Measurements from ENCODE around the gene CD200R1. TPM values are rescaled to one million over a fixed set of nuclear protein-coding genes. Genes with fewer than 3 reads are reported as not detected.

Gene CD200R1
- total RNA-seq, 1 experiment from 2014 or later, result not detected

DNA sequence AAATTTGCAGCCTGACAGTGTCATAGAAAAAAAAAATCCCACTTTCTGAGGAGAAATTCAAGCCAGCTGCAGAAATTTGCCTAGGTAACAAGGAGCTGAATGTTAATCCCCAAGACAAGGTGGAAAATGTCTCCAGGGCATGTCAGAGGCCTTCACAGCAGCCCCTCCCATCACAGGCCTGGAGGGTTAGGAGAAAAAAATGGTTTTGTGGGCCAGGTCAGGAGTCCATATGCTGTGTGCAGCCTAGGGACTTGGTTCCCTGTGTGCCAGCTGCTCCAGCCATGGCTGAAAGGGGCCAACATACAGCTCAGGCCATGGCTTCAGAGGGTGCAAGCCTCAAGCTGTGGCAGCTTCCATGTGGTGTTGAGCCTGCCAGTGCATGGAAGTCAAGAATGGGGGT lies 11.2 kb downstream of the CD200R1 start:
- no peaks in the 10 kb centered on the region for H3K9me3 ChIP-seq (ENCODE audit: control insufficient read depth, low read depth, low read length)
- H3K23me2 ChIP-seq (ENCODE audit: insufficient read length, low read depth, low read length, poor library complexity, severe bottlenecking), result no peaks in the 10 kb centered on the region
- H3K4me1 Mint-ChIP-seq, result peaks cover 3 to 6% of the 10 kb centered on the region in 2 experiments; a peak in 2 of 4 replicates
- H3K27me3 Mint-ChIP-seq (ENCODE audit: low read depth), result peaks cover 5% of the 10 kb centered on the region; the same call in 1 of the 2 replicates
- H4K5ac ChIP-seq (ENCODE audit: insufficient read length, low read depth, low read length), result no peak overlapping the region
- H3K27ac ChIP-seq (ENCODE audit: insufficient read length, low read depth, low read length), result no peak overlapping the region
- DNase-seq, result no peak
- H3K27ac Mint-ChIP-seq, result no peak overlapping the region
- H3T11ph ChIP-seq (ENCODE audit: low read length), result no peak overlapping the region
- H3K27me3 ChIP-seq (ENCODE audit: insufficient read depth, low read length), result no peaks in the 10 kb centered on the region
- no peak overlapping the region for H2BK20ac ChIP-seq (ENCODE audit: low read depth, low read length, poor library complexity, severe bottlenecking)
- H3K4ac ChIP-seq (ENCODE audit: low read depth, low read length), result no peak overlapping the region
- H3K9ac ChIP-seq (ENCODE audit: extremely low read depth, insufficient read length, low read length), result no peak overlapping the region
- no peak overlapping the region for H2BK120ac ChIP-seq (ENCODE audit: low read depth, low read length, poor library complexity, severe bottlenecking)
- no peaks in the 10 kb centered on the region for H3K79me2 ChIP-seq (ENCODE audit: insufficient read depth, low read length)
- H2BK5ac ChIP-seq (ENCODE audit: insufficient read length, low read length), result no peak overlapping the region
- no peak overlapping the region for H2AFZ ChIP-seq (ENCODE audit: low read length)
- H3K56ac ChIP-seq (ENCODE audit: insufficient read length, low read depth, low read length), result no peak overlapping the region
- no peak overlapping the region for H3K18ac ChIP-seq (ENCODE audit: insufficient read length, low read depth, low read length)
- peaks cover 14 to 22% (median 18%) of the 10 kb centered on the region in 3 experiments for H3K36me3 Mint-ChIP-seq (ENCODE audit: insufficient read depth in 1 of 3, low read depth in 3 of 3)
- no peaks in the 10 kb centered on the region for H3K4me1 ChIP-seq (ENCODE audit: insufficient read depth, low read length)
- H2BK12ac ChIP-seq (ENCODE audit: insufficient read length, low read depth, low read length), result no peak overlapping the region
- no peak overlapping the region for H2BK15ac ChIP-seq (ENCODE audit: low read depth, low read length)
- no peaks in the 10 kb centered on the region for H4K20me1 ChIP-seq (ENCODE audit: control insufficient read depth, insufficient read depth, insufficient read length)
- no peak overlapping the region for H4K91ac ChIP-seq (ENCODE audit: insufficient read length, low read depth, low read length)
- no peak overlapping the region for H3K4me2 ChIP-seq (ENCODE audit: insufficient read depth, insufficient read length, low read length)
- TF ChIP-seq CTCF (conservative IDR thresholded peaks at IDR 0.05), result no peak
- H3K4me3 Mint-ChIP-seq, result no peak overlapping the region
- H3K14ac ChIP-seq (ENCODE audit: insufficient read depth, low read length), result no peak overlapping the region
- peaks cover 28 to 30% of the 10 kb centered on the region in 2 experiments for H3K9me3 Mint-ChIP-seq
- no peaks in the 10 kb centered on the region for H3K79me1 ChIP-seq (ENCODE audit: insufficient read depth, low read depth, low read length, poor library complexity, severe bottlenecking)
- H3K23ac ChIP-seq (ENCODE audit: insufficient read length, low read depth, low read length), result no peak overlapping the region
- no peak overlapping the region for H4K8ac ChIP-seq (replicated peaks; ENCODE audit: insufficient read length, low read depth, low read length)
- no peak overlapping the region for H2AK5ac ChIP-seq (ENCODE audit: insufficient read length, low read length)

All from H9 (cell line).